Stimulated activated CD4-positive, alpha-beta T cell treated with anti-CD3 and anti-CD28 coated beads, Interleukin-12 subunit alpha, Interleukin-12 subunit beta, amount 100 ng/mL, for 48 hours (primary cell): ENCODE data around the gene ADAMTSL3.

Source experiments
- DNase-seq, 3 donors: peaks; one replicate each; pipeline ENCODE4 v3.0.0-alpha.2; 2020; ENCODE audit warnings: low read depth in 2 of 3, low spot score in 1 of 3

ADAMTSL3 gene

DNA sequence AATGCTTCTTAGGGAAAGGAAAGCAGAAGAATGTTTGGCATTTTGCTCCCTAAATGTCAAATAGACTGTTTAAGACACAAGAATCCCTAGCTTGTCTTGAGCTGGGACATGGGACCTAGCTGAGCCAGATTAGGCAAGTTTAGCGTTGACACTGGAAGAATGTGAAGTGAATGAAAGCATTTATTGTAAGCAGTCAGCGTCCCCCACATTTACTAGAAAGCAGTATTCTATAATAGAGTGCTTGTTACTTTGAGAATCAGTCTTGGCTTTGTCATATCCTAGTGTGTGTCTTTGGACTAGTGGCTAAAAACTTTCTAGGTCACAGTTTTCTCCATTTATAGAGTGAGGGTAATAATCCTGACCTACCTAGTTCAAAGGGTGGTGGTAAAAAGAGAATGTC lies 161.6 kb downstream of the ADAMTSL3 start:
- DNase-seq = no peak

DNA sequence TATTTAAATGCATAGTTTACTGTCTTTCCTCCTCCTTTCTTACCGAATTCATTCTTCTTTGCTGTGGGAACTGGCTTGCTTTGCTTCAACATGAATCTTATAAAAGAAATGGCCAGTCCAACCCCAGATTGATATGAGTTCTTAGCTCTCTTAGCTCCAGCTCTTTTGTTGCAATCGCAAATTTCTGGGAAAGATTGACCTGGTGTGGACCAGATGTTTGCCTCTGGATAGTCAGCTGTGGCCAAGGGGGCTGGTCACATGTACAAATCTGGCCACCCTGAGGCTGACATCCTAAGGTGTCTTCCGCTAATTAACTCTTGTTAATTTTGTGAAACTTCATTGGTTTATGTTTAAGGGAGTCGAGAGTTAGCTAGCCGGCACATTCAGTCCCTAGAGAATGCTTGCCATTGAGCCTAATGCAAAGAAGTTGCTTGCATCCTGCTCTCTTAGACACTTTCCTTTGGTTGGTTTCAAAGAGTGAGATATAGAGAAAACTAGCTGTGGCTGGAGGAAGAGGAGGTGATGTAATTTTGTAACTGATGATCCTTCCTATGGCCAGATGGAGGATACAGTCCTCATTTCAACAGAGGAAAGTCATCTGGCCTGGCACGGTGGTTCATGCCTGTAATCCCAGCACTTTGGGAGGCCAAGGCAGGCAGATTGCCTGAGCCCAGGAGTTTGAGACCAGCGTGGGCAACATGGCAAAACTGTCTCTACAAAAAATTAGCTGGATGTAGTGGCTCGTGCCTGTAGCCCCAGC lies 162.4 kb downstream of the ADAMTSL3 start:
- no peak for DNase-seq

DNA sequence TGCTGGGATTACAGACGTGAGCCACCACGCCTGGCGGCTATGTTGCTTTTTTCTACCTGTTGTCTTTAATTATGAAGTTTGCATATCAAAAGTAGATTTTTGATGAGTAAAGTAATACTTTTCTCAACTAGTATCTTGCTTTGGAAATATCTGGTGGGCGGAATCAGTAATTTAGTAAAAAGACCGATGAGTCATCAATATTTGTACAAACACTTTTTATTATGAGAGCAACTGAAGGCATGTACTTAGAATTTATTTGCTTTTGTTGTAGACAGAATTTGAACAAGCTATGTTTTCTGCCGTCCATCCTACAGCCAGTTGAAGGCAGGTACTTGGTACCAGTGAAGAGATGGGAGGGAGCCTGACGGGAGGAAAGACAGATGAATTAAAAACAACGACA lies 164.7 kb downstream of the ADAMTSL3 start:
- DNase-seq = no peak

DNA sequence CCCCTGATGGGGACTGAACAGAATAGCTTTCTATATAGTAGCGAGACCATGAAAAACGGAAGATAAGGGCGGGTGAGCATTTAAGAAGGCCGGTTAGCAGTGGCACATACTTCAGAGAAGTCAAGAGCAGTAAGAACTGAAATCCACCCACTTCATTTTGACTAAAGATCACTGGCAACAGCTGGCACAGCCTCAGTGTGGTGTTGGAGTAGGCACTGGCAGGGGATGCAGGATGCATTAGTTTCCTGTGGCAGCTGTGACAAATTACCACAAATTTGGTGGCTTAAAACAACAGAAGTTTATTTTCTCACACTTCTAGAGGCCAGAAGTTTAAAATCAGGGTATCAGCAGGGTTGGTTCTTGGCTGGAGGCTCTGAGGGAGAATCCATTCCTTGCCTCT lies 176.5 kb downstream of the ADAMTSL3 start:
- no peak for DNase-seq

DNA sequence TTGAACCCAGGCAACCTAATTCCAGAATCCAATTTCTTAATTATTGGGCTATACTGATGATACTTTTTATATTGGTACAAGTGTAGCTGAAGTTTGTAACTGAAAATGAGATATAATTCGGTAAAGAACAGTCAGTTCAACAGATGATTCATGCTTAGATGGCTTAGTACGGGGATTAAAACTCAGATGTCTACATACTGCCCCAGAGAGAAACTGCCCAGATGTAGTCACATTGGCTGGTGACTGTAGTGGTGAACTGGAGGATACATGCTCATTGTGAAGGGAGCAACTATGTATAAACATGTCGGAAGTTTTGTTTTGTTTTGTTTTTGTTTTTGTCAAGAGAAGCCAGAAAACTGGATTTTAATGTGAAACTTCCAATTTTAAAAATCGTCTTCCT lies 179.6 kb downstream of the ADAMTSL3 start:
- no peak for DNase-seq

DNA sequence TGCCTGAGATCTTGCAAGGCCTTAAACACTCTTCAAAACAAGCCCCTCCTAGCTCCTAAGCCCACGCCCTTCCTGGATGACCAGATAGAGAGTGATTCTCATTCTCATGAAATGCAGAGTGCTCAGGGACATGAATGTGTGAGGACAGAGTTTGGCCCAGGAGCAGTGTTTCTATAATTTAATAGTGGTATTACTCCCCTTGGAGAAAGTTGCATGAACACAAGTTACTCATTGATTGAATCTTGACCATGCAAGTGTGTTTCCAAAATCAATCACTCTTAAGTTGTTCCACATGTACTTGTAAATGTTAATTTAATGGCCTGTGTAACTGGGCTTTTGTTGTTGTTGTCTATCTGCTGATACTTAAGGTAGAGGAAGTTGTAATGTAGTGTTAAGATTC lies 181.6 kb downstream of the ADAMTSL3 start:
- no peak for DNase-seq

DNA sequence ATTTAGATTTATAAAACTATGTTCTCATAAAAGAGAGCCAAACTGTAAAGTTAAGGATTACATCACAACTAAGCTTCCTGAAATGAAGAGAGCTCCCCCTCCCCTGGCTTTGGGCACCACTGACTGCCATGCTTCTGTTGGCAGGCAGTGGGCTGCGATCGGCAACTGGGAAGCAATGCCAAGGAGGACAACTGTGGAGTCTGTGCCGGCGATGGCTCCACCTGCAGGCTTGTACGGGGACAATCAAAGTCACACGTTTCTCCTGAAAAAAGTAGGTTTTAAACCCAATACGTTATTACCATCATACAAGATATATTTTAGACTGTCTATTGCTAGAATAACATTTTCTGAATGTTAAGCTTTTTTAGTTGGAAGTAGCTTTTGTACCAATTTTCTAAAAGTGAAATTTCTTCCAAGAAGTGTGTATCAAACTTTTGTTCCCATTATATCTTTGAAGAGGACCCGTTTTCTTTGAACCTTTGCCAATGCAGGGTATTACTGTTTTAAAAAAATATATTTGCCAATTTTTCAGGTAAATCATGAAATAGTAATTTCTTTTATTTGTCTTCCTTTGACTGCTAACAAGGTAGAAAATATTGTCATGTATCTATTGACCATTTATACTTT lies 184.1 kb downstream of the ADAMTSL3 start:
- DNase-seq = no peak

DNA sequence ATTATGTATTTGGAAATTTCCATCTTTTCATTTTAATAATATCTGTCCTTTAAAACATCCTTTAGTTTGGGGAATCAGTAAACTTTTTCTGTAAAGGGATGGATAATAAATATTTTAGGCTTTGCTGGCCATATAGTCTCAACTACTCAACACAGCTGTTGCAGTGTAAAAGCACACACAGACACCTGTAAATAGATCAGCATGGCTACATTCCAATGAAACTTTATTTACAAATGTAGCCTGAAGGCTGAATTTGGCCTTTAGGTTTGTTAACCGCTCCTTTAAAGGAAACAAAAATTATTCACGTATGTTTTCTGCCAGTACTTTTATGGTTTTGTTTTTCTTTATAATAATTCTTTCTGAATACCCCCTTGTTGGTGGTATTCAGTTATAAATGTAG lies 184.8 kb downstream of the ADAMTSL3 start:
- DNase-seq = no peak

DNA sequence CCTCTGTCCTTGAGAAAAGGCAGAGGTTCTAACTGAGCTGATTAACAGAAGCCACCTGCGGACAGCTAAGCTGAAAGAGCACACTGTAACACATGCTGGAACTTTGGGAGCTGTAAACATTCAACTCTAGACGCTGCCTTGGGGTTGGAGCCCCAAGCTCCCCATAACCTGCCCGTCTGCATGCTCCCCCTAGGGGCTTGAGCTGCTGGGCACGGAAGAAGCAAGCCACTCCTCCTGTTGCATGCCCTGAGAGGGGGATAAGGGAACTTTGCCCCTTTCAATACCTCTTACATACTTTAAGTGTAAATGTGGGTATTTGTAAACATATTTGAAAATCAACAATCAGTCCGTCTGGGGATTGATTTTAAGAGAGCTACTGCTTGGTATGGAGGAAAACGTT lies 188.4 kb downstream of the ADAMTSL3 start:
- DNase-seq = no peak

DNA sequence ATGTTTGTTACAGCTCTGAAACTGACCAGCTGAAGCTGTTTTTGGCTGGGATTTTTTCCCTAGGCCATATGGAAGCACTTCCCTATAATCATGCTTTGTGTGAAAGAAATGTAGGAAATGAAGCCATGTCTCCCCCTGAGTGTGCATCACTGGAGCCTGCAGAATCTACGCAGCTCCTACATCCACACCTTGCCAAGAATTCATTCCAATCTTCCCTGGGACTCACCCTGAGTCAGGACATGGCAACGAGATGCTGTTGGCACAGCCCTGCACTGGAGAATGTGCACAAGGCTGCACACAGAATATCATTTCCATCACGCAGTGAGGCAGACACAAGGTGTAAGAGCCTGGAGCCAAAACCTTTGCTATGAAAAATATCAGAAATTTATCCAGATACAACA lies 189.5 kb downstream of the ADAMTSL3 start:
- DNase-seq = no peak

DNA sequence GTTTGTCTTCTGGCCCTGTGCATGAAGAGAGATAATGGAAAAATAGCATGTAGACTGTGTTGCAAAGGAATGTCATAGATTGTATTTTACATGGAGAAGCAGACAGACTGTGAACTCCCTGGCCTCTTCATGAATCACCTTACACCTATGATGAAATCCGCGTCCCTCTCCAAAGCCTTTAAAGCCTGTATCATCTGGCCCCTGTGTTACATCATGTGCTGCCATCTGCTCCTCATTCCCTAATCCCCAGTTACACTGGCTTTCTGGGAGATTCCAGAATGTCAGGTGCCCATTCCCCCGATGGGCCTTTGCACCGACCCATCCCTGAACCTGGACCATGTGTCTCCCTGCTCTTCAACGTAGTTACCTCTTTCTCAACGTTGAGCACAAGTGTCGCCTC lies 190.8 kb downstream of the ADAMTSL3 start:
- no peak for DNase-seq

DNA sequence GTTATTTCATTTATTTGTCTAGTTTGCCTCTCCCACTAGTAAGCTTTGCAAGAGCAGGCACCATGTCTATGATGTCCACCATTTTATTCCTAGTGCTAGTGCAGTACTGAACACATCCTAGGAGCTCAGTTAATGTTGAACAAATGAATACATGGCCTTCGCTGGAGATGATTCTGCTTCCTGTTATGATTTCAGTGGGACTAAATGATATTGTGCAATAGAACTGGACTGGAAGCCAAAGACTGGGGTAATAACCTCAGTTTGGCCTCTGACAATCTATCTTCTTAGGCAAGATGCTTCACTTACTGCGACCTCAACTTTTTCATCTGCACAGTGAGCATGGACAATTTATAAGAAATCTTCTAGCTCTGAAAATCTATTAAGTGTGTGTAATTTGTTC lies 191.3 kb downstream of the ADAMTSL3 start:
- DNase-seq = no peak

DNA sequence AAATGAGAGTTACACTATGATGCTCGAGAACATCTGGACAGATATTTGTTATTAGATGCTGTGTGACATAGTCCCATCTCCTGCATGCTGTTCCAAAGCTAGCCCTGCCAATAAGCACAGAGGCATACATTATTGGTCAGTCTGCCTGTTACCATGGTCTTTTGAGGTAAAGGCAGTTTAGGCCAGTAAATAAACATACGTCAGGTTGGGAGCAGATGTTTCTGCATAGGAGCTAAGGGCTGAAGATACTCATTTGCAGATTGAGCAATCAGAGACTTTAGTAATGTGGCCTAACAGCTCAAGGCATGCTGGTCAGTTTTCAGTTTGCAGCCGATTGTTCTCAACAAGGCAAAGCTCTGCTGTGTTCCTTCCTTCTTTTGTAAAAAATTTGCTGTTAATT lies 192.9 kb downstream of the ADAMTSL3 start:
- no peak for DNase-seq

DNA sequence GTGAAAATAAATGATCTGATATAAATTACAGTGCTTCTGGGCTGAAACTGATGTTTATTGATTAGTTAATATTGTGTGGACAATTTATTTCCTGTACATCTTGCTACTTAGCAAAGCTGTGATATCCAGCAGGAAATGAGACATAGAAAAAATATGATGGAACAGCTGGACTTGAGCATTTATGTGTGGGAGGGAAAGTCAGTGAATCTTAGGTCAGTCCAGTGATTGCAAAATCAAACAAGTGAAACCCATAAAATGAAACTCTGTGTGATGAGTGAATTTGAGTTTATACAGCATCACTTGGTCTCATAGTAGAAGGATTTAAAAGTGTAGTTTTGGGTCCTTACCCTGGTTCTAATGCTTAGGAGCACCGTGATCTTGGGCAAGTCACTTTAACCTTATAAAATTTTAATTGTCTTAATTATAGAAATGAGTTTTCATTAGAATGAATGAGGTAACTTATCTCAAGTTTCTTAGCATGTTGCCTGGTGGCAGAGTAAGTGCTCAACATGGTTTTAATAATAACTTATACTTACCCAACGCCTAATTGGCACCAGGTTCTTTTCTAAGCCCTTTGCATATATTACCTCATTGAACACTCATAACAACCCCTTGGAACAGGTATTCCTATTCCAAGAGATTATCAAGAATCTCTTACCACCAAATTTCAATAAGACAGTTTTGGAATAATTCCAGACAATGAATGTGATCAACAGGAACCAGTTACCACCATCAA lies 194.6 kb downstream of the ADAMTSL3 start:
- DNase-seq = no peak

DNA sequence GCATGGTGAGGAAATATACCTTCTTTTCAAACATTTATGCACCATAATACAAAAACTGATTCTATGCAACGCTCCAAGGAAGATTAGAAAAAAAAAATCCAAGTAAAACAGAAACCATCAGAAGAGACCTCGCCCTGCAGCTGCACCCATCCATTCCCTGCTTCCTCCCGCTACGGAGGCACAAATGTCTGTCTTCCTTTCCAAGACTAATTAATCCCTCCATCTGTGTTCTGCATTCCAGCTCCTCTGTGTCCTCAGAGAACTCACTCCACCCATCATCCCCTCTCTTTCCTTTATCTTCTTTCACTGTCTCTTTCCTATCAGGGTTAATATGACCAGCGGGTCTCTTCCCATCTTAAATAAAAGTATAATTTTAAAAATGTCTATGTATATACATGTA lies 196.1 kb downstream of the ADAMTSL3 start:
- DNase-seq = no peak

DNA sequence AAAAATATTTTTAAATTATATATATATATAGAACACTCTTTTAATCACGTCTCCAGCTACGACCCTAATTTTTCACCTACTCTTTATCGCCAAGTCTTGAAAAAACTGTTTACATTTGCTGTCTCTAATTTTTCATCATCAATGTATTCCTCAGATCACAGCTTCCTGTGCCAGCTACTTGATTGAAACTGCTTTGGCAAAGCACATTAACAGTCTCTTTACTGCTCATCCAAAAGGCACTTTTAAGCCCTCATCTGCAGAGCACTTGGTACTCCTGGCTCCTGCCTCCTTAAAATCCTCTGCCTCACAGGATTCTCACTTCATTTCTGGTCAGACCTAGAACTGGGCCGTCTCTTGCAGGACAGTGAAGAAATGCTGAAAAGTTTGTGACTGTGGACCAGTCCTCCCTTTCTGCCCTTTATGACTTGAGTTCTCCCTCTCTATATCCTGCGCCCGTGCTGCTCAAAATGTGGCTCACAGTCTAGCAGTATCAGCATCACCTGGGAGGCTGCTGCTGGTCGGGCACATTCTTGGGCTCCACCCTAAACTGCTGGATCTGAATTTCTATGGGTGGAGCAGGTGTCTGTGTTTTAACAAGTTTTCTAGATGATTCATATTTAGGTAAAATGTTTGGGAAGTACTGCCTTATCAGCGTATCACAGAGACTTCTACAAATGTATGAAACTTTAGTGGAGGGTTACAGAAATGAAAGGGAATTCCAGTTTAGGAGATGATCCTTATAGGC lies 196.8 kb downstream of the ADAMTSL3 start:
- DNase-seq = no peak

DNA sequence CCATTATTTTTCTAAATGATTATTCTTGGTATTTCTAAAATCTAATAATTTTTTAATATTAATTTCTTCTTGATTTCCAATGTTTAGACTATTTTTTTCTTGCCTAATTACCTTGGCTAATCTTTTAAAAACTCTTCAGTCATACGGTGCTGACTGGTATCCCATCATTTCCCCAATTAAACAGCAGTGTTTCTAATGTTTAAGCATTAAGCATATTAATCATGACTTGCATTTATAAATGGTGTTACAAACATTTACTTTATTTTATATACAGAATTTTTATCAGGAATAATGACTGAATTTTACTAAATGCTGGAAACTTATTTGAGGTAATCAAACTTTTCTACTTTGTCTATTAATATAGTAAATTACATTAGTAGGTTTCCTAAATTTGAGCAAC lies 199.3 kb downstream of the ADAMTSL3 start:
- no peak for DNase-seq

DNA sequence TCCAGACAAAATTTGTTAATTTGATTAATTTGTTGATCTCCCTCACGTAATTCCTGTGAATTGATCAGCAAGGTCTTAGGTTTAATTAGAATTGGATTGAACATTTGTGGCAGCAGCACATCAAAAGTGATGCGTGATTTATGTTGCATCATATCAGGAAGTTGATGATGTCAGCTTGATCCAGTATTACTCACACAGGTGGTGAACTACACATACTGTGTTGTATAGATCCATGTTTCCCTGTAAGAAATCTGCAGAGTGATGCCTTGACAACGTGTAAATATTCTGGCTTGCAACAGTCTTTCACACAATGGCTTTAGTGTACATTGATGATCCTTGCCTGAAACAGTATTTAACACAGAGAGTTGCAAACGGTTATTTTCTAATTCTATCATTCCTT lies 200.4 kb downstream of the ADAMTSL3 start:
- no peak for DNase-seq

DNA sequence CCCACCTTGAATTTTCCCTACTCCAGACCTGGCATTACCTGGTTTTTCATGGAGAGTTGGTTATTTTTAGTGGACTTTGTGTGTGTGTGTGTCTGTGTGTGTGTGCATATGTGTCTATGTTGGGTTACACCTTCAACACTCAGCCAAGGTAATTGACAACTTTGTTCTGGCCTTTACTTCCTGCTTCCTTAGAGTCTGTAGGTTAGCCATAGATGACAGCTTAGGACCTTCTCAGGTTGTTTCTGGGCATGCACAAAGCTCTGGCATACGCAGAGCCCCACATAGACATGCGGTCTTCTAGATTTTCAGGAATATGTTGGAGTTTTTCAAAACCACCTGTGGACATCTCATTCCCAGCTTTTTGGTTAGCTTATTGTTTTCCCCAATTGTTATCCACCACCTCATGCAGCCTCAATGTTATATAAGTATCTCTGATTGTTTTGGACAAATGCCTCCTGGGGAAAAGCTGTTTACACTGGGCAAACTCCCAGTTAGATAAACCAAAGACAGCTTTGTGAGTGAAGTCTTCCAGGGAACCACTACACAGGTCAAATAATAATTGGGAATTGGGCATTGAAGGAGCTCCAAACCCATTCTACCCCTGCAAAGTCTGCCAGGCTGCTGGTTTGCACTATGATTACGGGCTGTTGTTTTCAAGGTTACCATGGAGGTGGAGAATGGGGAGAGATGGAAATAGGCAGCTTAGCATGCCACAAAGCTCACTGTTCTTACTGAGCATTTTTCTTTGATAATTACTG lies 201.2 kb downstream of the ADAMTSL3 start:
- DNase-seq = no peak

DNA sequence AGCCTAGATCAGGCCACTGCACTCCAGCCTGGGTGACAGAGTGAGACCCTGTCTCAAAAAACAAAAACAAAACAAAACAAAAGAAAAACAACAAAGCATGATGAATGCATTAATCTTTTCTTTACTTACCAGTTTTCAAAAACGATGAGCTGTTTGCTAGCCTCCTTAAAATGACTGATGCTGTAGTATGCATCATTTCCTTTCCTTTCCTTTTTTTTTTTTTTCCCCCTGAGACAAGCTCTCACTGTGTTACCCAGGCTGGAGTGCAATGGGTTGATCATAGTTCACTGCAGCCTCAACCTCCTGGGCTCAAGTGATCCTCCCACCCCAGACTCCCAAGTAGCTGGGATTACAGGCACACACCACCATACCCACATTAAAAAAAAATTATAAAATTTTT lies 202.0 kb downstream of the ADAMTSL3 start:
- no peak for DNase-seq
